Skin epidermis (tissue), 12 donors: ENCODE data around the gene DTWD2.

ENCODE experiments used
- H3K27ac ChIP-seq, 21 experiments: fragments of 200-600 bp; sonication (generic) in 11 of 21; one replicate each; pipeline ENCODE4 v1.5.0; 2020; ENCODE audit warnings: mild to moderate bottlenecking in 3 of 21, inconsistent platforms in 2 of 21, moderate library complexity in 2 of 21
- H3K4me3 ChIP-seq, 7 experiments: fragments of 200-600 bp; sonication (generic) in 2 of 7; one replicate each; pipeline ENCODE4 v1.5.0; 2020; ENCODE audit warnings: inconsistent platforms in 2 of 7, mild to moderate bottlenecking in 2 of 7, moderate library complexity in 1 of 7

Gene DTWD2, protein sequence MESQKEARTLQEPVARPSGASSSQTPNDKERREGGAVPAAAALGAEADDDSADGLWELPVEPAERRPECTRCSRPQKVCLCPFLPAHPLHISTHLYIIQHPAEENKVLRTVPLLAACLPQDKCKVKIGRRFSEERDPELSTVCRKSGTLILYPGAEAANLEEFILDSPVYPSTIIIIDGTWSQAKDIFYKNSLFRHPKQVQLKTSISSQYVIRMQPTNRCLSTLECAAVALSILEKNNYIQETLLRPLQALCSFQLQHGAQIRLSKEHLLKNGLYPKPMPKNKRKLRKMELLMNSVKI

DNA sequence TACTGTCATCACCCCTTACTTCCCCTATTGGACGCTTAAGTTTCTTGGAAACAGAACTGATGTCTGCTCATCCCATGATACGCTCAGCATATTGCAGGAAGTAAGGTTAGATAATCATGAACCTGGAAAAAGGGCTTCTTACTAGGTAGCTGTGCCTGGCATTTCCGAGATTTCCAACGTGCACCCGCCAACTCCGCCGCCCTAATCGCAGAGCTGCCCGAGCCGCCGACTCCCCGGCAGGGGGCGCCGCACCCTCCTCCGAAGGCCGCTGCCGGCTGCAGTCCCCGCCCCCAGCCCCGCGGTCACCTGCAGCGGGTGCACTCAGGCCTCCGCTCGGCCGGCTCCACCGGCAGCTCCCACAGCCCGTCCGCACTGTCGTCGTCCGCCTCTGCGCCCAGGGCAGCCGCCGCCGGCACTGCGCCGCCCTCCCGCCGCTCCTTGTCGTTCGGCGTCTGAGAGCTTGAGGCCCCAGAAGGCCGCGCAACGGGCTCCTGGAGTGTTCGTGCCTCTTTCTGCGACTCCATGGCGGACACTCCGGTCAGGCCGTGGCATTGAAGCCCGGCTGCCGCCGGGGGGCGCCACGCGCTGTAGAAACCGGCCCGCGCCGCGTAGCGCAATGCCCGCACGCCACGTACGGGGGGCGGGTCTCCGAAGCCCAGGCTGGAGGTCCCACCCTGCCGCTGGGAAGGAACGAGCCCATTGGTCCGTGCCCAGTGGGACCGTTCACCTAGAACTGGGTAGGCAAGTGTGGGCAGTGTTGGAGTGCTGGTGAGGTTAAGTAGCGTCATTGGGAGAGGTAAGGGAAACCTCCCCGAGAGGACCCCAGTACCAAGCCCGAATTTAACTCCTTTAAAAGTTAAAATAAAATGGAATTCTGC is at the start of gene DTWD2:
Gene DTWD2, minus strand, starts transcription at position 560 of the 878 bp plus-strand sequence. Its CDS starts 36 bp downstream, at position 524.
- Histone ChIP-seq H3K27ac (peak within 1 kb of the TSS; percentile 40 to 99 (median 90)), H3K4me3 (peak within 1 kb of the TSS; percentile 70 to 84 (median 74))

DNA sequence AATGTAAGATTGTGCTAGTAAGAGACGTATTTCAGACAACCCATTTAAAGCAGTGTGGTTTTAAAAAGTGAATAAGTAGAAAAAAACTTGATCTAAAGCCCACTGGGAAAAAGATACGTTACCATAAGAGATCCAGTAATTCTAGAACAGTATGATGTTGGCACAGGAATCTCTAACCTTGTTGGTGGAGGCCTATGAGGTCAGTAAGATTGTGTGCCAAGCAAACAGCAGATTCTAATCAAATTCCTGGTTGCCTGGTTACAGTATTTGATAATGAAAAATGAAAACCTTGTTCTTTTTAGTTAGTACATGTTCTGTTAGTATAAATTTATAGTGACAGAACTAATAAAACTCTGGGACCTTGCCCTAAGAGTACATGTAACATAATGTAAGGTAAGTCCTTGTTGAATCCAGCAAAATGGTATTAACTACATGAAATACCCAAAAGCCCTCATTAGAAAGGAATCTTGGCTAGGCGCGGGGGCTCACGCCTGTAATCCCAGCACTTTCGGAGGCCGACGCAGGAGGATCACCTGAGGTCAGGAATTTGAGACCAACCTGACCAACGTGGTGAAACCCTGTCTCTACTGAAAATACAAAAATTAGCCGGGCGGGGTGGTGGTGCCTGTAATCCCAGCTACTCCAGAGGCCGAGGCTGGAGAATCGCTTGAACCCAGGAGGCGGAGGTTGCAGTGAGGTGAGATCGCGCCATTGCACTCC is 49.3 kb upstream of the DTWD2 start:
- H3K27ac ChIP-seq = no peak overlapping the region
- no peak overlapping the region for H3K4me3 ChIP-seq

- Histone ChIP-seq H3K27ac (no peak overlapping the region), H3K4me3 (no peak overlapping the region)
These were observed 47.9 kb upstream of the DTWD2 start for GRCh38 chr5:119036101-119036762.

DNA sequence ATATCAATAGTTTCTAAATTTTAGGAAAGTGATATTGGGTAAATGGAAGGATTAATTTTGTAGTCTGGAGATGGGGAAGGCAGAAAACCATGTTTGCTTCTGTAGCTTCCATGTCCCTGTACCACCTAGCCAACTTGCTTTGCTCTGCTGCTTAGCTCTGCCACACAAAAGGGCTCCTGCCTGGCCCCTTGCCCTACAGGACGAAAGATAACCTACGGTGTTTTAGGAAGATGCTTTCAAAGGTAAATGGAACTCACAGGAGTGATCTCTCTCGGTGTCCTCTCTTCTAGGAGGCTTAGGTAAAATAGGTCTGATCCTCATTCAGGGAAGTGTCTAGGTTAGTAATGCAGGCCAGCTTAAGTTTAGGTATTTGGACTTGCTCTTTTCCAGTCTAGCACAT is 44.8 kb upstream of the DTWD2 start:
- Histone ChIP-seq H3K4me3 (no peak overlapping the region), H3K27ac (peak overlapping the region in 4 of 21 experiments; percentile 0 to 69 (median 30))

- Histone ChIP-seq H3K27ac (peak overlapping the region in 4 of 21 experiments; percentile 0 to 69 (median 30)), H3K4me3 (no peak overlapping the region)
These were observed 44.3 kb upstream of the DTWD2 start for GRCh38 chr5:119032656-119033055.

- Histone ChIP-seq H3K4me3 (no peak overlapping the region), H3K27ac (peak overlapping the region in 2 of 21 experiments; percentile 18 to 69)
These were observed 43.6 kb upstream of the DTWD2 start for GRCh38 chr5:119031905-119032304.

DNA sequence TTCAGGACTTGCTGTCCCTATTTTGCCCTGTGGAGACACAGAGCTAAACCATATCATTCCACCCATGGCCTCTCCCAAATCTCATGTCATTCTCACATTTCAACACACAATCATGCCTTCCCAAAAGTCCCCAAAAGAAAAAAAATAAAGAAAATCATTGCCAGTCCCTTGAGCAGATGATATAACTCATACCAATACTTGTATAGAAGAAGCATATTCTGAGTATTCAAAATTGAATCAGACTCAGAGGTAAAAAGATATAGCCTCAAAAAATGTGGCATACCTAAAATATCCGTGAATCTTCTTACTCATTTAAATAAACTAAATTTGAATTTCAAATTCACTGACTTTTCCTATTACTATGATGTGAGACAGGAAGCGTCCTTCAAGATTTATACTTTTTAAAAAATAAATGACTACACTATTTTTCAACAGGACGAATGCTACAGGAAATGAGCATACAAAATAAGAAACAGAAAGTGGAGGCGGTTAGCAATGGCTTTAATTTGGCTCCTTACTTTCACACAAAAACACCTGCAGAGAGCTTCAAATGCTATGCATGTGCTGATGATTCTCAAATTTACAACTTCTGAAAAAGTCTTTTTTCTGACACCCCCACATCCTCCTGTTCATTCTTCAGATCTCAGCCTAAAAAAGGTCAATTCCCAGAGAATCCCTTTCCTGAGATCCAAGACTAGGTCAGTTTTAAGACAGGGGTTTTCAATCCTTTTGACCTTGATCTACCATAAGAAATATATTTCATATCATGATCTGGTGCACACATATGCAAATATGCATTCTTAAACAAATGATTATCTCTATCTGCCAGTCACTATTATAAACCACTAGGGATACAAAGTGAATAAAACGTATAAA is 42.9 kb upstream of the DTWD2 start:
- Histone ChIP-seq H3K4me3 (no peak overlapping the region), H3K27ac (peak overlapping the region in 2 of 21 experiments; percentile 29 to 69)

DNA sequence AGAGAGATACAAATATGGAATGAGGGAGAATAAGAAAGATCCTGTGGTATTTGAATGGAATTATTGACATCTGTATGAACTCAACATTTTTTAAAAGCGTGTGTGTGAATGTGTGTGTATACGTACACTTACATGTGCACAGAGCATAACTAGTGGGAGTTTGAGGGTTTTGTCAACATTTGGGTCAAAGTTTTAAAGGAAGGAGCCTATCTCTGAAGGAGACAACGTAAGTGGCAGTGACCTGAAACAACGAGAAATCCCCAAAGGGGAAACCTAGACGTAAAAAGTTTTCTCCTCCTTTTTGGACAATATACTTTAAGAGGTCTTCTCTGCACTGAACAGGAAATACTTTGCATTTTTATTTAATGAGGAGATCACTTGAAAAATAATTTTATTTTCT is 40.2 kb upstream of the DTWD2 start:
- no peak overlapping the region for H3K27ac ChIP-seq
- H3K4me3 ChIP-seq = no peak overlapping the region

DNA sequence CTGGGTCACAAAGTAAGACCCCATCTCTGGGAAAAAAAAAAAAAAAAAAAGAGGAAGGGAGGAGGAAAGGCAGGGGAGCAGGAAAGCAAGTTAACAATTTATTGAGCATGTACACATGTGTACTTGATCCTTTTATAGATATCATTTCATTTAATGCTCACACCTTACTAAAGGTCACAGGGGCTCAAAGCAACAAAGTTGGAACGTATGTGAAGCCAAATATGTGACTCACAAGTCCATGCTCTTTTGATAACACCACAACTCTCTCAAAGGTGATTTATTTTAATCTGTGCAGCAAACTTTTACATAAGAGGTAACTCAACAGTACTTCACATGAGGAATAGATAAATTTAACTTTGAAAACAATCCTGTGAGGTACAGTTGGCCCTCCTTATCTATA is 34.4 kb upstream of the DTWD2 start:
- Histone ChIP-seq H3K4me3 (no peak overlapping the region), H3K27ac (no peak overlapping the region)

GRCh38 chr5:119022017-119022745 is 33.8 kb upstream of the DTWD2 start:
- H3K4me3 ChIP-seq = no peak overlapping the region
- no peak overlapping the region for H3K27ac ChIP-seq

- Histone ChIP-seq H3K27ac (no peak overlapping the region), H3K4me3 (no peak overlapping the region)
These were observed 32.9 kb upstream of the DTWD2 start for GRCh38 chr5:119021149-119021732.

DNA sequence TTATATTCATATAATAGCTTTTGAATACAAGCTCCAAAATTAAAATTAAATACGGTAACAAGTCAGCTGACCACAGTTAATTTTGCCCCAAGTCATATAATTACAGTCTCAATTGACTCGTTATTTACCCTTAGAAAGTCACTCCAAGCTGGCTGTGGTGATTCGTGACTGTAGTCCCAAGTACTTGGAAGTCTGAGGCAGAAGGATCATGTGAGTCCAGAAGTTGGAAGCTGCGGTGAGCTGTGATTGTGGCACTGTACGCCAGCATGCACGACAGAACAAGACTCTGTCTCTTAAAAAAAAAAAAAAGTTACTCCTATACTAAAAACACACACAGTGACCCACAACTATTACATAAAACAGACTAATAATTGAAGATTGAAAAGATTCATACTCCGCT is 31.6 kb upstream of the DTWD2 start:
- H3K4me3 ChIP-seq = no peak overlapping the region
- peak overlapping the region in 2 of 21 experiments; percentile 24 to 46 for H3K27ac ChIP-seq

- H3K4me3 ChIP-seq = no peak overlapping the region
- H3K27ac ChIP-seq = peak overlapping the region in 2 of 21 experiments; percentile 24 to 46
These were observed 31.2 kb upstream of the DTWD2 start for GRCh38 chr5:119019501-119019900.

DNA sequence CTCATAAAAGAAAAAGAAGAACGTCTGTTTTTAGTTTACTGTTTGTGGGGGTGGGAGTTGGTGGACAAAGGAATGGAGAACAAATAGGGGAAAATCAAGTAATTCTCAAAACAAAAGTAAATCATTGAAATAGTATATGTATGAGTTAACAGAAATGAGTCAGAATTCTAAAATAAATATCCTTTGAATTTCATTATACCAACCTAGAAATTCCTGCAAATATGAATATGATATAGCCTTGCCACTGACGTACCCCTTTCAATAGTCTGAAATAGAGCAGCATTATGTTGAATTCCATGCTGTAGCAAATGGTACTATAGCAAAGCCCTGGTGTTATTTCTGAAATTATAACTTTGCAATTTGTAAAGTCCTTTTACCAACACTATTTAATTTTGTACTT is 29.6 kb upstream of the DTWD2 start:
- Histone ChIP-seq H3K4me3 (no peak overlapping the region), H3K27ac (no peak overlapping the region)

GRCh38 chr5:119016125-119016774 is 27.9 kb upstream of the DTWD2 start:
- H3K27ac ChIP-seq = no peak overlapping the region
- H3K4me3 ChIP-seq = no peak overlapping the region

DNA sequence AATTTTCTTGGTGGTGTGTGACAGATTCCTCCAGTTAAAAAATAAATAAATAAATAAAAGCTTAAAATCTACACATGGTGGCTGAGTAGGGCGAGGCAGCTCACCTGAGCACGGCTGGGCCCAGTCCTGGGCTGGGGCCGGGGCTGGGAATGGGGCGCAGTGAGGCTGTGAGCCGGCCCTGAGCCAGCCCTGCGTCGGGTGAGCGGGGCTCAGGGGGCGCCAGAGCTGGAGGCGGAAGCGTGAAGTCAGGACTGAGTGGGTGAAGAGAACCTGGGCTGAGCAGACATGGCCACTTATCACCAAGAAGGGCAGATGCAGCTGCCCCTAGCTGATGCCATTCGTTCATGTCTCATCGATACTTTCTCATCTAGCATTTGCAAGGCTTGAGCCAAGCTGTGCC is 22.8 kb upstream of the DTWD2 start:
- H3K27ac ChIP-seq = no peak overlapping the region
- H3K4me3 ChIP-seq = no peak overlapping the region

- Histone ChIP-seq H3K27ac (no peak overlapping the region), H3K4me3 (no peak overlapping the region)
These were observed 21.9 kb upstream of the DTWD2 start for GRCh38 chr5:119010206-119010605.
